Calu3 (cell line): Measurements from ENCODE around the gene HSPG2. TPM values are rescaled to one million over a fixed set of nuclear protein-coding genes. Genes with fewer than 3 reads are reported as not detected.

ENCODE experiments used
- BruUV-seq: library from RNA; stranded (reverse); fragments of 400-500 nt; replicated peaks from 2 replicates; lab custom pipeline; 2021; lab: Mats Ljungman, UMichigan
- CTCF ChIA-PET: fragments of 300-600 bp; sonication (Branson Sonifier 250); formaldehyde crosslinking; loops from one replicate; lab custom pipeline; 2022; ENCODE audit warnings: antibody characterized with exemption; lab: Charles Lee
- DNase-seq: peaks from one replicate; pipeline ENCODE4 v3.0.0; 2022
- H3K27ac Mint-ChIP-seq: one replicate; pipeline ENCODE4 v1.8.0; 2022; ENCODE audit warnings: mixed read lengths; ENCODE audit not compliant: unreplicated experiment
- H3K27me3 Mint-ChIP-seq: one replicate; pipeline ENCODE4 v1.8.0; 2022; ENCODE audit warnings: mixed read lengths; ENCODE audit not compliant: unreplicated experiment
- H3K36me3 Mint-ChIP-seq: one replicate; pipeline ENCODE4 v1.8.0; 2022; ENCODE audit warnings: mild to moderate bottlenecking, moderate library complexity, mixed read lengths; ENCODE audit not compliant: insufficient read depth, unreplicated experiment
- H3K4me1 Mint-ChIP-seq: one replicate; pipeline ENCODE4 v1.8.0; 2022; ENCODE audit warnings: mild to moderate bottlenecking, low read depth, mixed read lengths; ENCODE audit not compliant: unreplicated experiment
- H3K4me3 Mint-ChIP-seq: one replicate; pipeline ENCODE4 v1.8.0; 2022; ENCODE audit warnings: mild to moderate bottlenecking, low read depth, moderate library complexity, mixed read lengths; ENCODE audit not compliant: unreplicated experiment
- H3K9me3 Mint-ChIP-seq: one replicate; pipeline ENCODE4 v1.8.0; 2022; ENCODE audit warnings: low read depth, mixed read lengths; ENCODE audit not compliant: unreplicated experiment
- CTCF ChIP-seq: fragments of 200-600 bp; IDR thresholded peaks from one replicate; pipeline ENCODE4 v1.8.0; 2022; ENCODE audit warnings: antibody characterized with exemption; ENCODE audit not compliant: unreplicated experiment
- intact Hi-C: fragments of 100-400 bp; cut with micrococcal nuclease; formaldehyde crosslinking; loops from one replicate; pipeline ENCODE4 v1.10.0; 2022; ENCODE audit not compliant: unreplicated experiment
- total RNA-seq: library from RNA; stranded (reverse); gene quantifications from 2 replicates; pipeline ENCODE4 v1.2.3, GENCODE V29; 2022

HSPG2 gene
- total RNA-seq, 1 experiment from 2014 or later = 397 TPM

- Mint-ChIP-seq H3K4me3 (no peak overlapping the region), H3K4me1 (no peaks in the 10 kb centered on the region), H3K9me3 (no peaks in the 10 kb centered on the region), H3K36me3 (peaks cover 61% of the 10 kb centered on the region), H3K27me3 (no peaks in the 10 kb centered on the region), H3K27ac (no peak overlapping the region)
- intact Hi-C loops = no loop called here
- no peak for DNase-seq
- TSS peak; percentile 44 for BruUV-seq
- no peak for TF ChIP-seq CTCF
- CTCF ChIA-PET = no interaction called here
Measured at GRCh38 chr1:21855257-21856096, 81.6 kb downstream of the HSPG2 start.

- H3K4me3 Mint-ChIP-seq = no peak overlapping the region
- no peaks in the 10 kb centered on the region for H3K27me3 Mint-ChIP-seq
- no peak overlapping the region for H3K27ac Mint-ChIP-seq
- DNase-seq = no peak
- no TSS peak for BruUV-seq
- TF ChIP-seq CTCF = no peak
- no peaks in the 10 kb centered on the region for H3K4me1 Mint-ChIP-seq
- H3K36me3 Mint-ChIP-seq = peaks cover 56% of the 10 kb centered on the region
- intact Hi-C loops = no loop called here
- CTCF ChIA-PET = no interaction called here
- H3K9me3 Mint-ChIP-seq = no peaks in the 10 kb centered on the region
Measured at GRCh38 chr1:21854751-21855131, 82.4 kb downstream of the HSPG2 start.

- no TSS peak for BruUV-seq
- no peaks in the 10 kb centered on the region for H3K27me3 Mint-ChIP-seq
- CTCF ChIA-PET = no interaction called here
- DNase-seq = no peak
- no peak overlapping the region for H3K27ac Mint-ChIP-seq
- H3K4me1 Mint-ChIP-seq = no peaks in the 10 kb centered on the region
- no peak for TF ChIP-seq CTCF
- no peaks in the 10 kb centered on the region for H3K9me3 Mint-ChIP-seq
- intact Hi-C loops = no loop called here
- no peak overlapping the region for H3K4me3 Mint-ChIP-seq
- H3K36me3 Mint-ChIP-seq = peaks cover 57% of the 10 kb centered on the region
Measured at GRCh38 chr1:21854090-21854750, 82.9 kb downstream of the HSPG2 start.

GRCh38 chr1:21853131-21853427 lies 84.0 kb downstream of the HSPG2 start:
- CTCF ChIA-PET = no interaction called here

More at GRCh38 chr1:21853131-21853427, 84.0 kb downstream of the HSPG2 start:
- no peak overlapping the region for H3K4me3 Mint-ChIP-seq
- no peak for DNase-seq
- H3K27me3 Mint-ChIP-seq = no peaks in the 10 kb centered on the region
- peaks cover 62% of the 10 kb centered on the region for H3K36me3 Mint-ChIP-seq
- BruUV-seq = no TSS peak
- no peak overlapping the region for H3K27ac Mint-ChIP-seq
- H3K4me1 Mint-ChIP-seq = no peaks in the 10 kb centered on the region
- intact Hi-C loops = no loop called here
- TF ChIP-seq CTCF = no peak
- H3K9me3 Mint-ChIP-seq = no peaks in the 10 kb centered on the region
